ENCODE data around the gene TSSK3.
"Not testable (repeated sequence)": the region's sequence is repeated elsewhere in the genome, so short reads cannot be mapped to it uniquely, and the experiment has no call there.

TSSK3 gene

GRCh38 chr1:32353886-32354570 is 8.3 kb upstream of the TSSK3 start:
- no peaks in the 10 kb centered on the region for H3K27me3 ChIP-seq (ENCODE audit: low read depth, low read length)
- no peaks in the 10 kb centered on the region for H3K36me3 ChIP-seq (replicated peaks; ENCODE audit: low read depth, low read length)
- H3K27ac ChIP-seq (ENCODE audit: low read length): no peak overlapping the region
- peaks cover 11% of the 10 kb centered on the region for H3K4me1 ChIP-seq (ENCODE audit: low read length)
- TF ChIP-seq EZH2phosphoT487 (IDR thresholded peaks at IDR 0.05; ENCODE audit: low read depth) (no peak), CTCF (IDR thresholded peaks at IDR 0.05; ENCODE audit: low read depth, low read length) (no peak)
- no peak overlapping the region for H3K4me2 ChIP-seq (ENCODE audit: low read length)
- no peak overlapping the region for H3K9ac ChIP-seq (ENCODE audit: low read length)
- H3K4me3 ChIP-seq (ENCODE audit: low read length): no peak overlapping the region
- H3K79me2 ChIP-seq (ENCODE audit: low read length): no peaks in the 10 kb centered on the region
- H4K20me1 ChIP-seq (ENCODE audit: insufficient read depth, low read length): no peaks in the 10 kb centered on the region
- H3K9me3 ChIP-seq (ENCODE audit: insufficient read depth, low read length): no peaks in the 10 kb centered on the region
- no peak overlapping the region for H2AFZ ChIP-seq (ENCODE audit: low read depth, low read length)

DNA sequence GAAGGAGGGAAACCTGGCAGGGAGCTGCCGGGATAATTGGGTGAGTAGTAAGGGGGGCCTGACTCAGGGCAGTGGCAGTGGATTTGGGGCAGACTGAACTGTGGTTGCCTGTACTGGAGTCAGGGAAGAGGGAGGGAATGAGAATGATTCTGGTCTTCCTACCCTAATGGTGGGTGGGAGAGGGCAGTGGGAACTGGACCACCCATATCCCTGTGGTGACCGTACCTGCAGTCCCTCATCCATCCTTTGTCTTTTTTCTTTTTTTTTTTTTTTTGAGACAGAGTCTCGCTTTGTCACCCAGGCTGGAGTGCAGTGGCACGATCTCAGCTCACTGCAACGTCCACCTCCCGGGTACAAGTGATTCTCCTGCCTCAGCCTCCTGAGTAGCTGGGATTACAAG is 6.6 kb upstream of the TSSK3 start:
- not testable (repeated sequence) for H3K9ac ChIP-seq (ENCODE audit: low read length); H3K27me3 ChIP-seq (ENCODE audit: low read depth, low read length); H2AFZ ChIP-seq (ENCODE audit: low read depth, low read length); H4K20me1 ChIP-seq (ENCODE audit: insufficient read depth, low read length); H3K27ac ChIP-seq (ENCODE audit: low read length); H3K9me3 ChIP-seq (ENCODE audit: insufficient read depth, low read length); H3K4me2 ChIP-seq (ENCODE audit: low read length); H3K4me3 ChIP-seq (ENCODE audit: low read length); H3K36me3 ChIP-seq (replicated peaks; ENCODE audit: low read depth, low read length); H3K79me2 ChIP-seq (ENCODE audit: low read length); H3K4me1 ChIP-seq (ENCODE audit: low read length)

DNA sequence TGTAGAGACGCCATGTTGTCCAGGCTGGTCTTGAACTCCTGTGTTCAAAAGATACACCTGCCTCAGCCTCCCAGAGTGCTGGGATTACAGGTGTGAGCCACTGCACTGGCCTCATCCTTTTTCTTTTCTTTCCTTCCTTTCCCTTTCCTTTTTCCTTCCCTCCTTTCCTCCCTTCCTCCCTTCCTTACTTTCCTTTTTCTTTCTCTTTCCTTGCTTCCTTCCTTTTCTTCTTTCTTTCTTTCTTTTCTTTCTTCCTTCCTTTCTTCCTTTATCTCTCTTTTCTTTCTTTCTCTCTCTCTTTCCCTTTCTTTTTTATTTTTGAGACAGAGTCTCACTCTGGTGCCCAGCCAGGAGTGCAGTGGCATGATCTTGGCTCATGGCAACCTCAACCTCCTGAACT is 5.9 kb upstream of the TSSK3 start:
- Histone ChIP-seq H3K4me3 (ENCODE audit: low read length) (no peak overlapping the region), H3K36me3 (replicated peaks; ENCODE audit: low read depth, low read length) (no peaks in the 10 kb centered on the region), H3K4me2 (ENCODE audit: low read length) (no peak overlapping the region), H3K27ac (ENCODE audit: low read length) (no peak overlapping the region), H3K9me3 (ENCODE audit: insufficient read depth, low read length) (no peaks in the 10 kb centered on the region), H3K27me3 (ENCODE audit: low read depth, low read length) (no peaks in the 10 kb centered on the region), H4K20me1 (ENCODE audit: insufficient read depth, low read length) (no peaks in the 10 kb centered on the region), H3K9ac (ENCODE audit: low read length) (no peak overlapping the region), H2AFZ (ENCODE audit: low read depth, low read length) (no peak overlapping the region), H3K4me1 (ENCODE audit: low read length) (peaks cover 5% of the 10 kb centered on the region; the same call in 1 of the 2 replicates), H3K79me2 (ENCODE audit: low read length) (no peaks in the 10 kb centered on the region)
- no peak for TF ChIP-seq CTCF (IDR thresholded peaks at IDR 0.05; ENCODE audit: low read depth, low read length)
- TF ChIP-seq EZH2phosphoT487 (IDR thresholded peaks at IDR 0.05; ENCODE audit: low read depth): no peak

DNA sequence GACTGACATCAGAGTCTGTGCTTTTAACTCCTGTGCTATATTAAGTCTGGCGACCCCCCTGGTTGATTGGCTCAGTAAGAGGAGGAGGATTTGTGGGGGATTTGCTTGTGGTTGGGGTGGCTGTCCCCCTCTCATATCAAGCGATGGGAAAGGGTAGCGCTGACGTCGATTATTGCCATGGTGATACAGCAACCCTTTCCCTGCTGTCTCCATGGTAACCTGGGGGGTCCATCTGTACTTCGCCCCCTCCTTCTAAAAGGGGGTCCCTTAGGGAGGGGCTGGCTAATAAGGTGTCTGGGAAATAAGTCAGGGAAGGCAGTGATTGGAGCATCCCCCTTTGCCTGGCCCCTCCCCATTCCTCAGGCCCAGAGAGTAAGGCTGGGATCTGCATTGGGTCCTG is 4.7 kb upstream of the TSSK3 start:
- TF ChIP-seq CTCF (IDR thresholded peaks at IDR 0.05; ENCODE audit: low read depth, low read length) (no peak), EZH2phosphoT487 (IDR thresholded peaks at IDR 0.05; ENCODE audit: low read depth) (no peak)
- H4K20me1 ChIP-seq (ENCODE audit: insufficient read depth, low read length): no peaks in the 10 kb centered on the region
- no peaks in the 10 kb centered on the region for H3K36me3 ChIP-seq (replicated peaks; ENCODE audit: low read depth, low read length)
- H2AFZ ChIP-seq (ENCODE audit: low read depth, low read length): no peak overlapping the region
- H3K9me3 ChIP-seq (ENCODE audit: insufficient read depth, low read length): no peaks in the 10 kb centered on the region
- no peaks in the 10 kb centered on the region for H3K79me2 ChIP-seq (ENCODE audit: low read length)
- no peak overlapping the region for H3K27ac ChIP-seq (ENCODE audit: low read length)
- no peaks in the 10 kb centered on the region for H3K4me1 ChIP-seq (ENCODE audit: low read length)
- H3K9ac ChIP-seq (ENCODE audit: low read length): no peak overlapping the region
- no peaks in the 10 kb centered on the region for H3K27me3 ChIP-seq (ENCODE audit: low read depth, low read length)
- no peak overlapping the region for H3K4me2 ChIP-seq (ENCODE audit: low read length)
- H3K4me3 ChIP-seq (ENCODE audit: low read length): no peak overlapping the region
